HepG2 (cell line): ENCODE results near the gene C1orf159. TPM values are rescaled to one million over a fixed set of nuclear protein-coding genes. Genes with fewer than 3 reads are reported as not detected.

Source experiments
- ATAC-seq: fragments of 200-7000 bp; cut with Tn5 transposase; 3 replicates; pipeline ENCODE4 v1.9.1; 2020; ENCODE audit warnings: mild to moderate bottlenecking, moderate library complexity
- BruUV-seq: library from RNA; stranded (reverse); fragments of 400-500 nt; replicated peaks from 2 replicates; lab custom pipeline; 2021; lab: Mats Ljungman, UMichigan
- CTCF ChIA-PET: fragments of 300-600 bp; formaldehyde crosslinking; extraction: SDS; loops from one replicate; lab custom pipeline; 2021; ENCODE audit warnings: low total read pairs, inconsistent platforms, low intra/inter-chr PET ratio; lab: Yijun Ruan, JAX
- POLR2A ChIA-PET: fragments of 350-600 bp; sonication (Branson Sonifier 250); formaldehyde crosslinking; loops from one replicate; lab custom pipeline; 2020; ENCODE audit warnings: antibody characterized with exemption, inconsistent platforms; lab: Yijun Ruan, JAX
- DNase-seq: peaks from one replicate; pipeline ENCODE4 v3.0.0-alpha.2; 2015; ENCODE audit warnings: low spot score
- FAIRE-seq: peaks from 3 replicates; lab custom pipeline; 2011; peaks lifted over from hg19 to GRCh38; lab: Jason Lieb, UNC
- H2AFZ ChIP-seq: one replicate; pipeline ENCODE4 v1.6.1; 2011; ENCODE audit warnings: low read length, inconsistent platforms
- H3K27ac ChIP-seq: fragments of 300-600 bp; 3 replicates; pipeline ENCODE4 v1.8.0; 2011; ENCODE audit warnings: mixed run types, mild to moderate bottlenecking, mixed read lengths, low read length, inconsistent platforms; ENCODE audit not compliant: insufficient read depth; ENCODE audit errors: extremely low read length
- H3K27me3 ChIP-seq, 2 experiments: fragments of 200-600 bp in 1 of 2; 2 replicates in 1 of 2; 3 replicates in 1 of 2; pipeline versions ENCODE4 v1.6.0 to v1.8.0; 2011; ENCODE audit warnings: low read length in 2 of 2, mild to moderate bottlenecking in 2 of 2, moderate library complexity in 2 of 2, inconsistent platforms in 1 of 2; ENCODE audit not compliant: insufficient read depth in 2 of 2, control insufficient read depth in 1 of 2
- H3K36me3 ChIP-seq, 2 experiments: fragments of 200-600 bp in 1 of 2; replicated peaks in 1 of 2; 2 replicates in 1 of 2; 3 replicates in 1 of 2; pipeline versions ENCODE4 v1.5.1 to v1.8.0; 2011; ENCODE audit warnings: low read length in 2 of 2, inconsistent platforms in 1 of 2; ENCODE audit not compliant: insufficient read depth in 2 of 2, control insufficient read depth in 1 of 2
- H3K4me1 ChIP-seq: 2 replicates; pipeline ENCODE4 v1.5.1; 2012; ENCODE audit warnings: low read length, inconsistent platforms; ENCODE audit not compliant: insufficient read depth
- H3K4me2 ChIP-seq: 2 replicates; pipeline ENCODE4 v1.6.0; 2011; ENCODE audit warnings: low read depth, low read length, inconsistent platforms
- H3K4me3 ChIP-seq, 3 experiments: fragments of 200-600 bp in 1 of 3; sonication (generic), shearing (Covaris generic) in 1 of 3; replicated peaks in 1 of 3; 2 replicates each; pipeline ENCODE4 v1.5.1; 2011 to 2016; ENCODE audit warnings: low read length in 3 of 3, inconsistent platforms in 2 of 3, low read depth in 2 of 3, mild to moderate bottlenecking in 2 of 3, control low read depth in 1 of 3, mixed read lengths in 1 of 3; ENCODE audit not compliant: insufficient read depth in 1 of 3
- H3K79me2 ChIP-seq: one replicate; pipeline ENCODE4 v1.6.1; 2011; ENCODE audit warnings: low read length, inconsistent platforms; ENCODE audit not compliant: insufficient read depth
- H3K9ac ChIP-seq: 2 replicates; pipeline ENCODE4 v1.6.0; 2011; ENCODE audit warnings: mild to moderate bottlenecking, low read depth, low read length, inconsistent platforms; ENCODE audit not compliant: insufficient read depth
- H3K9me3 ChIP-seq: 2 replicates; pipeline ENCODE4 v1.5.1; 2012; ENCODE audit warnings: mild to moderate bottlenecking, low read length
- H4K20me1 ChIP-seq: 2 replicates; pipeline ENCODE4 v1.6.0; 2011; ENCODE audit warnings: inconsistent platforms, mild to moderate bottlenecking, low read length, moderate library complexity; ENCODE audit not compliant: insufficient read depth
- ARID2 ChIP-seq: sonication (generic); formaldehyde crosslinking; IDR thresholded peaks from 2 replicates; pipeline ENCODE4 v1.8.1; 2022; ENCODE audit warnings: mild to moderate bottlenecking, missing genetic modification reagents, borderline replicate concordance
- ARNT2 ChIP-seq: sonication (generic); formaldehyde crosslinking; IDR thresholded peaks from 2 replicates; pipeline ENCODE4 v1.8.0; 2022; ENCODE audit warnings: mild to moderate bottlenecking, low read depth, missing genetic modification reagents, moderate library complexity
- RBM22 ChIP-seq: fragments of 200-400 bp; formaldehyde crosslinking; optimal IDR thresholded peaks from 2 replicates; pipeline ENCODE3; 2017; ENCODE audit warnings: mild to moderate bottlenecking, low read length, moderate library complexity
- ZBTB33 ChIP-seq: sonication (generic); formaldehyde crosslinking; IDR thresholded peaks from 2 replicates; pipeline ENCODE4 v1.4.0; 2020; ENCODE audit warnings: missing genetic modification reagents
- ZEB1 ChIP-seq: IDR thresholded peaks from 2 replicates; pipeline ENCODE4 v1.6.1; 2012; ENCODE audit warnings: mild to moderate bottlenecking, low read depth, inconsistent platforms; ENCODE audit not compliant: insufficient replicate concordance
- ZNF639 ChIP-seq: conservative IDR thresholded peaks from 2 replicates; pipeline ENCODE4 v1.6.1; 2018; ENCODE audit warnings: missing genetic modification reagents
- WGBS: methylation state at CpG from one replicate; pipeline ENCODE4 v1.1.6; 2017; ENCODE audit warnings: low lambda C conversion rate; 5-methylcytosine and 5-hydroxymethylcytosine counted together
- in situ Hi-C: cut with HindIII; loops from 2 replicates; pipeline ENCODE4 v1.10.0; 2017; ENCODE audit warnings: low pct_unique_long_range_greater_than_20kb; ENCODE audit not compliant: extremely low pct_ligation_motif_present
- intact Hi-C: fragments of 100-400 bp; cut with micrococcal nuclease; formaldehyde crosslinking; loops from one replicate; pipeline ENCODE4 v1.10.0; 2022; ENCODE audit not compliant: unreplicated experiment
- polyA plus RNA-seq, 8 experiments: library from polyadenylated mRNA; depleted of rRNA in 3 of 8; stranded (reverse) in 7 of 8; unstranded in 1 of 8; fragments of >200 nt; fragmentation: Illumina TruSeq in 4 of 8; extraction: Trizol in 4 of 8; gene quantifications; 2 replicates each; pipeline versions ENCODE4 v1.2.1 to v1.2.3, GENCODE V29; 2011 to 2016; ENCODE audit warnings: low read depth in 4 of 8, missing spikeins in 1 of 8, mixed read lengths in 1 of 8; ENCODE audit not compliant: insufficient read depth in 1 of 8
- total RNA-seq, 5 experiments: library from RNA; depleted of rRNA; stranded (reverse); fragments of >200 nt; fragmentation: Illumina TruSeq; extraction: Trizol; gene quantifications; 2 replicates each; pipeline ENCODE4 v1.2.3, GENCODE V29; 2016; ENCODE audit warnings: low read depth in 1 of 5
- TF ChIP-seq, protein P1 (sequence below): sonication (generic); formaldehyde crosslinking; IDR thresholded peaks from one replicate; pipeline ENCODE4 v1.5.1; 2020; ENCODE audit warnings: mild to moderate bottlenecking, missing genetic modification reagents; ENCODE audit errors: not compliant biosample characterization

Gene C1orf159
- total and polyA plus RNA-seq, 2 of the 13 experiments (the other 11 are each of a cell fraction or from before 2014, with no cell fraction given), result 3.8 to 6.7 TPM

GRCh38 chr1:1092894-1093609 lies 22.8 kb downstream of the C1orf159 start:
- Histone ChIP-seq H3K79me2 (no peaks in the 10 kb centered on the region), H4K20me1 (no peaks in the 10 kb centered on the region), H2AFZ (no peak overlapping the region), H3K4me2 (no peak overlapping the region), H3K4me3 (no peak overlapping the region), H3K4me1 (peaks cover 10% of the 10 kb centered on the region), H3K9me3 (no peaks in the 10 kb centered on the region), H3K36me3 (no peaks in the 10 kb centered on the region), H3K27me3 (no peaks in the 10 kb centered on the region; a peak in 1 of 5 replicates), H3K9ac (no peak overlapping the region), H3K27ac (no peak overlapping the region)
- no peak for DNase-seq
- intact Hi-C loops (no loop called here), in situ Hi-C loops (no loop called here)
- POLR2A ChIA-PET, result no interaction called here
- no peak for FAIRE-seq
- TF ChIP-seq, protein P1, sequence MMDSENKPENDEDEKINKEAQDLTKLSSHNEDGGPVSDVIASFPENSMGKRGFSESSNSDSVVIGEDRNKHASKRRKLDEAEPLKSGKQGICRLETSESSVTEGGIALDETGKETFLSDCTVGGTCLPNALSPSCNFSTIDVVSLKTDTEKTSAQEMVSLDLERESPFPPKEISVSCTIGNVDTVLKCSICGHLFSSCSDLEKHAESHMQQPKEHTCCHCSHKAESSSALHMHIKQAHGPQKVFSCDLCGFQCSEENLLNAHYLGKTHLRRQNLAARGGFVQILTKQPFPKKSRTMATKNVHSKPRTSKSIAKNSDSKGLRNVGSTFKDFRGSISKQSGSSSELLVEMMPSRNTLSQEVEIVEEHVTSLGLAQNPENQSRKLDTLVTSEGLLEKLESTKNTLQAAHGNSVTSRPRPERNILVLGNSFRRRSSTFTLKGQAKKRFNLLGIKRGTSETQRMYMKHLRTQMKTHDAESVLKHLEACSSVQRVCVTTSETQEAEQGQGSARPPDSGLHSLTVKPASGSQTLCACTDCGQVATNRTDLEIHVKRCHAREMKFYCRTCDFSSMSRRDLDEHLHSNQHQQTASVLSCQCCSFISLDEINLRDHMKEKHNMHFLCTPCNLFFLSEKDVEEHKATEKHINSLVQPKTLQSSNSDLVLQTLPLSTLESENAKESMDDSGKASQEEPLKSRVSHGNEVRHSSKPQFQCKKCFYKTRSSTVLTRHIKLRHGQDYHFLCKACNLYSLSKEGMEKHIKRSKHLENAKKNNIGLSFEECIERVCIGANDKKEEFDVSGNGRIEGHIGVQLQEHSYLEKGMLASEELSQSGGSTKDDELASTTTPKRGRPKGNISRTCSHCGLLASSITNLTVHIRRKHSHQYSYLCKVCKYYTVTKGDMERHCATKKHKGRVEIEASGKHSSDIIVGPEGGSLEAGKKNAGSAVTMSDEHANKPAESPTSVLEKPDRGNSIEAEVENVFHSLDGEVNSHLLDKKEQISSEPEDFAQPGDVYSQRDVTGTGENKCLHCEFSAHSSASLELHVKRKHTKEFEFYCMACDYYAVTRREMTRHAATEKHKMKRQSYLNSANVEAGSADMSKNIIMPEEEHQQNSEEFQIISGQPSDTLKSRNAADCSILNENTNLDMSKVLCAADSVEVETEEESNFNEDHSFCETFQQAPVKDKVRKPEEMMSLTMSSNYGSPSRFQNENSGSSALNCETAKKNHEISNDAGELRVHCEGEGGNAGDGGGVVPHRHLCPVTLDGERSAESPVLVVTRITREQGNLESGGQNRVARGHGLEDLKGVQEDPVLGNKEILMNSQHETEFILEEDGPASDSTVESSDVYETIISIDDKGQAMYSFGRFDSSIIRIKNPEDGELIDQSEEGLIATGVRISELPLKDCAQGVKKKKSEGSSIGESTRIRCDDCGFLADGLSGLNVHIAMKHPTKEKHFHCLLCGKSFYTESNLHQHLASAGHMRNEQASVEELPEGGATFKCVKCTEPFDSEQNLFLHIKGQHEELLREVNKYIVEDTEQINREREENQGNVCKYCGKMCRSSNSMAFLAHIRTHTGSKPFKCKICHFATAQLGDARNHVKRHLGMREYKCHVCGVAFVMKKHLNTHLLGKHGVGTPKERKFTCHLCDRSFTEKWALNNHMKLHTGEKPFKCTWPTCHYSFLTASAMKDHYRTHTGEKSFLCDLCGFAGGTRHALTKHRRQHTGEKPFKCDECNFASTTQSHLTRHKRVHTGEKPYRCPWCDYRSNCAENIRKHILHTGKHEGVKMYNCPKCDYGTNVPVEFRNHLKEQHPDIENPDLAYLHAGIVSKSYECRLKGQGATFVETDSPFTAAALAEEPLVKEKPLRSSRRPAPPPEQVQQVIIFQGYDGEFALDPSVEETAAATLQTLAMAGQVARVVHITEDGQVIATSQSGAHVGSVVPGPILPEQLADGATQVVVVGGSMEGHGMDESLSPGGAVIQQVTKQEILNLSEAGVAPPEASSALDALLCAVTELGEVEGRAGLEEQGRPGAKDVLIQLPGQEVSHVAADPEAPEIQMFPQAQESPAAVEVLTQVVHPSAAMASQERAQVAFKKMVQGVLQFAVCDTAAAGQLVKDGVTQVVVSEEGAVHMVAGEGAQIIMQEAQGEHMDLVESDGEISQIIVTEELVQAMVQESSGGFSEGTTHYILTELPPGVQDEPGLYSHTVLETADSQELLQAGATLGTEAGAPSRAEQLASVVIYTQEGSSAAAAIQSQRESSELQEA (CRISPR knock-in tag), result no peak
- no peak for TF ChIP-seq ARNT2
- TF ChIP-seq RBM22, result no peak
- no peak for TF ChIP-seq ZEB1
- TF ChIP-seq ARID2 (CRISPR knock-in tag), result no peak
- no peak for TF ChIP-seq ZNF639 (CRISPR knock-in tag)
- no peak for TF ChIP-seq ZBTB33 (CRISPR knock-in tag)
- TF ChIP-seq, all 625 proteins: peak for 0
- no TSS peak for BruUV-seq
- 91% methylated on average over 14 of the region's 14 CpGs for WGBS
- no peak for ATAC-seq
- CTCF ChIA-PET, result no interaction called here
